DOHH2 (cell line): ENCODE measurements around the gene PDE8A.

Experiments
- H3F3A ChIP-seq: fragments of 200-600 bp; sonication (generic), shearing (Covaris generic); 2 replicates; pipeline ENCODE4 v1.6.0; 2016; ENCODE audit warnings: antibody characterized with exemption, mild to moderate bottlenecking; ENCODE audit not compliant: control insufficient read depth, insufficient read depth
- H3K27ac ChIP-seq: fragments of 200-600 bp; sonication (generic); 2 replicates; pipeline ENCODE4 v1.5.1; 2014; ENCODE audit warnings: low read depth, mild to moderate bottlenecking, low read length, moderate library complexity
- H3K27me3 ChIP-seq: fragments of 200-600 bp; sonication (generic); 2 replicates; pipeline ENCODE4 v1.6.1; 2014; ENCODE audit warnings: mild to moderate bottlenecking, low read length, mixed read lengths; ENCODE audit not compliant: control insufficient read depth
- H3K36me3 ChIP-seq: fragments of 200-600 bp; sonication (generic); 2 replicates; pipeline ENCODE4 v1.6.1; 2014; ENCODE audit warnings: mild to moderate bottlenecking, low read length, moderate library complexity, mixed read lengths; ENCODE audit not compliant: control insufficient read depth
- H3K4me1 ChIP-seq: fragments of 200-600 bp; sonication (generic); 2 replicates; pipeline ENCODE4 v1.6.1; 2014; ENCODE audit warnings: mild to moderate bottlenecking, low read length, mixed read lengths; ENCODE audit not compliant: control insufficient read depth
- H3K4me2 ChIP-seq: fragments of 200-600 bp; sonication (generic); 2 replicates; pipeline ENCODE4 v1.6.0; 2014; ENCODE audit warnings: mild to moderate bottlenecking, low read length, moderate library complexity
- H3K4me3 ChIP-seq: fragments of 200-600 bp; sonication (generic); 2 replicates; pipeline ENCODE4 v1.5.1; 2014; ENCODE audit warnings: mild to moderate bottlenecking, low read length, mixed read lengths
- H3K79me2 ChIP-seq: fragments of 200-600 bp; sonication (generic); 2 replicates; pipeline ENCODE4 v1.6.1; 2014; ENCODE audit warnings: mild to moderate bottlenecking, low read length, mixed read lengths; ENCODE audit not compliant: control insufficient read depth
- H3K9me2 ChIP-seq: fragments of 200-600 bp; sonication (generic); replicated peaks from 2 replicates; pipeline ENCODE4 v1.6.1; 2014; ENCODE audit warnings: mild to moderate bottlenecking, low read length, mixed read lengths; ENCODE audit not compliant: control insufficient read depth
- H3K9me3 ChIP-seq: fragments of 200-600 bp; sonication (generic); 2 replicates; pipeline ENCODE4 v1.6.1; 2014; ENCODE audit warnings: antibody characterized with exemption, low read length, mixed read lengths; ENCODE audit not compliant: control insufficient read depth, insufficient read depth
- H4K20me1 ChIP-seq: fragments of 200-600 bp; sonication (generic); 2 replicates; pipeline ENCODE4 v1.6.0; 2014; ENCODE audit warnings: low read depth, mild to moderate bottlenecking, antibody characterized with exemption, low read length, moderate library complexity; ENCODE audit not compliant: control insufficient read depth, insufficient read depth
- EZH2phosphoT487 ChIP-seq: fragments of 200-600 bp; sonication (generic); IDR thresholded peaks from 2 replicates; pipeline ENCODE4 v1.6.1; 2017; ENCODE audit warnings: borderline replicate concordance, mild to moderate bottlenecking, antibody characterized with exemption, low read length, moderate library complexity, mixed read lengths
- TF ChIP-seq, protein P1 (sequence below): fragments of 200-600 bp; sonication (generic); IDR thresholded peaks from one replicate; pipeline ENCODE4 v1.5.1; 2014; ENCODE audit warnings: antibody characterized with exemption, mild to moderate bottlenecking, low read depth, low read length; ENCODE audit not compliant: poor library complexity, severe bottlenecking

The PDE8A gene

GRCh38 chr15:85164841-85165466 lies 183.3 kb downstream of the PDE8A start:
- Histone ChIP-seq H3K4me1 (peaks cover 8% of the 10 kb centered on the region), H3K9me2 (no peaks in the 10 kb centered on the region), H3K9me3 (0 out of 2 replicates have a peak, but pooled peaks cover 2% of the 10 kb centered on the region), H3K4me2 (no peak overlapping the region), H3K36me3 (no peaks in the 10 kb centered on the region), H3K27me3 (peaks cover 4% of the 10 kb centered on the region; the same call in 1 of the 2 replicates), H3K27ac (no peak overlapping the region), H3K79me2 (no peaks in the 10 kb centered on the region), H4K20me1 (no peaks in the 10 kb centered on the region), H3K4me3 (no peak overlapping the region), H3F3A (no peaks in the 10 kb centered on the region)
- no peak for TF ChIP-seq EZH2phosphoT487
- TF ChIP-seq, protein P1, sequence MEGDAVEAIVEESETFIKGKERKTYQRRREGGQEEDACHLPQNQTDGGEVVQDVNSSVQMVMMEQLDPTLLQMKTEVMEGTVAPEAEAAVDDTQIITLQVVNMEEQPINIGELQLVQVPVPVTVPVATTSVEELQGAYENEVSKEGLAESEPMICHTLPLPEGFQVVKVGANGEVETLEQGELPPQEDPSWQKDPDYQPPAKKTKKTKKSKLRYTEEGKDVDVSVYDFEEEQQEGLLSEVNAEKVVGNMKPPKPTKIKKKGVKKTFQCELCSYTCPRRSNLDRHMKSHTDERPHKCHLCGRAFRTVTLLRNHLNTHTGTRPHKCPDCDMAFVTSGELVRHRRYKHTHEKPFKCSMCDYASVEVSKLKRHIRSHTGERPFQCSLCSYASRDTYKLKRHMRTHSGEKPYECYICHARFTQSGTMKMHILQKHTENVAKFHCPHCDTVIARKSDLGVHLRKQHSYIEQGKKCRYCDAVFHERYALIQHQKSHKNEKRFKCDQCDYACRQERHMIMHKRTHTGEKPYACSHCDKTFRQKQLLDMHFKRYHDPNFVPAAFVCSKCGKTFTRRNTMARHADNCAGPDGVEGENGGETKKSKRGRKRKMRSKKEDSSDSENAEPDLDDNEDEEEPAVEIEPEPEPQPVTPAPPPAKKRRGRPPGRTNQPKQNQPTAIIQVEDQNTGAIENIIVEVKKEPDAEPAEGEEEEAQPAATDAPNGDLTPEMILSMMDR, result no peak

DNA sequence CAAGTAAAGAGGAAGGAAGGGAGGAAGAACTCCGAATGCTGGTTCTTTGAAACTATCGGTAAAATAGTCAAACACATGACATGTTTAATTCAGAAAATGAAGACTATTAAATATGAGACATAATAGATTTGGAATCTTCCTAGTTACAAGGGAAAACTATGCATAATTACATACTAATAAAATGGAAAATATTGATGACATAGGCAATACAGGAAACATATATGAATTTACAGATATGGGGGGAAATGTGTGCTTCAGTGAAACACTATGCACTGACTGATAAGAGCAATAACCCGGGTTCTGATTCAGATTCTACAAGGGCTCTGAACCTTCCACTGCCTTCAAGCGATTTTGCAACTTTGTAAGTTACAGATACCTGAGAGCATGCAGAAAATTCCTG lies 185.9 kb downstream of the PDE8A start:
- TF ChIP-seq, protein P1, result no peak
- no peak for TF ChIP-seq EZH2phosphoT487
- H3K4me1 ChIP-seq, result peaks cover 8% of the 10 kb centered on the region

GRCh38 chr15:85168642-85169173 lies 187.1 kb downstream of the PDE8A start:
- H3K27ac ChIP-seq, result no peak overlapping the region
- H4K20me1 ChIP-seq, result no peaks in the 10 kb centered on the region
- no peaks in the 10 kb centered on the region for H3F3A ChIP-seq
- H3K4me1 ChIP-seq, result peaks cover 8% of the 10 kb centered on the region
- peaks cover 8% of the 10 kb centered on the region for H3K9me3 ChIP-seq
- no peaks in the 10 kb centered on the region for H3K36me3 ChIP-seq
- TF ChIP-seq, protein P1, result peak; percentile 74
- no peak for TF ChIP-seq EZH2phosphoT487
- no peaks in the 10 kb centered on the region for H3K9me2 ChIP-seq
- no peaks in the 10 kb centered on the region for H3K79me2 ChIP-seq
- peak overlapping the region; percentile 51 for H3K4me2 ChIP-seq
- peaks cover 4% of the 10 kb centered on the region; the same call in 1 of the 2 replicates for H3K27me3 ChIP-seq
- peak overlapping the region; percentile 32 for H3K4me3 ChIP-seq

More for the DNA sequence above, 185.9 kb downstream of the PDE8A start:
- peaks cover 4% of the 10 kb centered on the region; the same call in 1 of the 2 replicates for H3K27me3 ChIP-seq
- H3K36me3 ChIP-seq, result no peaks in the 10 kb centered on the region
- no peaks in the 10 kb centered on the region for H4K20me1 ChIP-seq
- no peaks in the 10 kb centered on the region for H3F3A ChIP-seq
- no peak overlapping the region for H3K4me2 ChIP-seq
- peaks cover 7% of the 10 kb centered on the region for H3K9me3 ChIP-seq
- no peaks in the 10 kb centered on the region for H3K9me2 ChIP-seq
- no peak overlapping the region for H3K27ac ChIP-seq
- H3K4me3 ChIP-seq, result no peak overlapping the region
- H3K79me2 ChIP-seq, result no peaks in the 10 kb centered on the region
